Dedifferentiated amniotic fluid mesenchymal stem cell (primary cell): ENCODE data around the gene STPG4.
"Not testable (repeated sequence)": the region's sequence is repeated elsewhere in the genome, so short reads cannot be mapped to it uniquely, and the experiment has no call there.

Experiments
- DNase-seq: peaks from one replicate; pipeline ENCODE4 v3.0.0-alpha.2; 2016; ENCODE audit errors: extremely low spot score

The STPG4 gene

DNA sequence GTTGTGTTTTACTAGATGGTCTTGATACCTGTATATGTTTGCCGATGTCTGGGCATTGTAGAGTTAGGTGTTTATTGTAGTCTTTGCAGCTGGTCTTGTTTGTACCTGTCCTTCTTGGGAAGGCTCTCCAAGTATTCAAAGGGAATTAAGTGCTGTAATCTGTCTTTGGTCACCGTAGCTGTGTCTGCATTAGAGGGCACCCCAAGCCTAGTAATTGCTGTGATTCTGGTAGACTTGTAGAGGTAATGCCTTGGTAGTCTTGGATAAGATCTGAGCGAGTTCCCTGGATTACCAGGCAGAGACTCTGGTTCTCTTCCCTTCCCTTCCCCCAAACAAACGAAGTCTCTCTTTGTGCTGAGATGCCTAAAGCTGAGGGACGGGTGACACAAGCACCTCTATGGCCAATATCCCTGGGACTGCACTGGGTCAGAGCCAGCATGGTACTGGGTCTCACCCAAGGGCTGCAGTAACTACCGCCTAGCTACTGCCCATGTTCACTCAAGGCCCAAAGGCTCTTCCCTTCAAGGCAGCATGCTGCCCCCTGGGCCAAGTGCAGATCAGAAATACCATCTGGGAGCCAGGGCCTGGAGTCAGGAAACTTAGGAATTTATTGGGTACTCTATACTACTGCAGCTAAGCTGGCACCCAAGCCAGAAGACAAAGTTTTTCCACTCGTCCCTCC is 27.1 kb downstream of the STPG4 start:
- no peak for DNase-seq

DNA sequence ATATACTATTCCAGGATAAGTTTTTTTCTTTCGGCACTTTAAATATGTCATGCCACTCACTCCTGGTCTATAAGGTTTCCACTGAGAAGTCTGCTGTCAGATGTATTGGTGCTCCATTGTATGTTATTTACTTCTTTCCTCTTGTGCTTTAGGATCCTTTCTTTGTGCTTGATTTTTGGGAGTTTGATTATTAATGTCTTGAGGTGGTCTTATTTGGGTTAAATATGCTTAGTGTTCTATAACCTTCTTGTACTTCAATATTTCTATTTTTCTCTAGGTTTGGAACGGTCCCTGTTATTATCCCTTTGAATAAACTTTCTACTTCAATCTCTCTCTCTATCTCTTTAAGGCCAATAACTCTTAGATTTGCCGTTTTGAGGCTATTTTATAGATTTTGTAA is 28.3 kb downstream of the STPG4 start:
- DNase-seq, result no peak

DNA sequence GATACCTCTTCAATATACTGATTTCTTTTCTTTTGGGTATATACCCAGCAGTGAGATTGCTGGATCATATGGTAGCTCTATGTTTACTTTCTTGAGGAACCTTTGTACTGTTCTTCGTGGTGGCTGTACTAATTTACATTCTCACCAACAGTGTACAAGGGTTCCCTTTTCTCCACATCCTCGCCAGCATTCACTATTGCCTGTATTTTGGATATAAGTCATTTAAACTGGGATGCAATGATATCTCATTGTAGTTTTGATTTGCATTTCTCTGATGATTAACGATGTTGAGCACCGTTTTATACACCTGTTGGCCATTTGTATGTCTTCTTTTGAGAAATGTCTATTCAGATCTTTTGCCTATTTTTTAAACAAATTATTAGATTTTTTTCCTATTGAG is 30.4 kb downstream of the STPG4 start:
- not testable (repeated sequence) for DNase-seq

DNA sequence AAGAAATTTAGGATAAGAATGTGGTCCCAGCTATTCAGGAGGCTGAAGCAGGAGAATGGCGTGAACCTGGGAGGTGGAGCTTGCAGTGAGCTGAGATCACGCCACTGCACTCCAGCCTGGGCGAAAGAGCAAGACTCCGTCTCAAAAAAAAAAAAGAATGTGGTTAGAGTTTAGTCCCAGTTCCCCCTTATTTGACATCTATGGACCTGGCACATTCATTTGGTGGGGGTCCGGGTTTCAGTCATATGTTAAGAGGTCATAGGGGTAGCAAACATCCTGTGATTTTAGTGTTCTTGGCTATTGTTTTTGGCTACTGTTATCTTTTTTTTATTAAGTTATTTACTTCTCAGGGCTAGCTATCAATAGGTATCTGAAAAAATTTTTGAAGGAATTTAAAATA is 34.7 kb downstream of the STPG4 start:
- DNase-seq, result not testable (repeated sequence)

DNA sequence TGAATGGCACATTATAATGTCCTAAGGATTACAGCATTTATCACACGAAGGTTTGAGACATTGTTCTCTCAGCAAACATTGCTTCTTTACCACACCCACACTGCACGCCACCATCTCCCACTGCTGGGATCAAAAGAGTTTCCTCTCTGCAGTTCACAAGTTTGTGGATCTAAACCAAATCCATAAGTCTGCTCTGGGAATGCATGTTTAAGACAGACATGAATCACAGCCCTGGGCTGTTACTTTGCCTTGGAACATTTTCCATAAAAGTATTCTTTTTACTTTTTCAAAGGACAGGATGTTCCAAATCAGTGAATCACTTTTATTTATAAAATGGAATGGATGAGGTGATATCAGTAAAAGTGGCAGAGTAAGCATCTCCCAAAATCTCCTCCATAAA is 36.1 kb downstream of the STPG4 start:
- DNase-seq, result peak; percentile 57

DNA sequence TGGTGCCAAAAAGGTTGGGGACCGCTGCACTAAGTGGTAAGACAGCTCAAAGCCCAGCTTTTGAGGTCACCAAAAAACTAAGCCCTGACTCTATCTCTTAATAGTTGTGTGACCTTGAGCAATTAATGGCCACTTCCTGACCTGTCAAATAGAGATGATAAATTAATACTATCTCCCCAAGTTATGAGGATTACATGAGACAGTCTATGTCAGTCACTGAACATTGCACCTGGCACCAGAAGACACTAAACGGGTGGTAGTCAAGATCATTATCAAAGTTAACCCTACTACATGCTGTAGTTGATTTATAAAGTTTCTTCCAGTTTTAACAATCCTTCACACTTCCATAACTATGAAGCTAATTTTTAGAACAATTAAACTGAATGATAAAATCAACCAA is 36.5 kb downstream of the STPG4 start:
- DNase-seq, result no peak

DNA sequence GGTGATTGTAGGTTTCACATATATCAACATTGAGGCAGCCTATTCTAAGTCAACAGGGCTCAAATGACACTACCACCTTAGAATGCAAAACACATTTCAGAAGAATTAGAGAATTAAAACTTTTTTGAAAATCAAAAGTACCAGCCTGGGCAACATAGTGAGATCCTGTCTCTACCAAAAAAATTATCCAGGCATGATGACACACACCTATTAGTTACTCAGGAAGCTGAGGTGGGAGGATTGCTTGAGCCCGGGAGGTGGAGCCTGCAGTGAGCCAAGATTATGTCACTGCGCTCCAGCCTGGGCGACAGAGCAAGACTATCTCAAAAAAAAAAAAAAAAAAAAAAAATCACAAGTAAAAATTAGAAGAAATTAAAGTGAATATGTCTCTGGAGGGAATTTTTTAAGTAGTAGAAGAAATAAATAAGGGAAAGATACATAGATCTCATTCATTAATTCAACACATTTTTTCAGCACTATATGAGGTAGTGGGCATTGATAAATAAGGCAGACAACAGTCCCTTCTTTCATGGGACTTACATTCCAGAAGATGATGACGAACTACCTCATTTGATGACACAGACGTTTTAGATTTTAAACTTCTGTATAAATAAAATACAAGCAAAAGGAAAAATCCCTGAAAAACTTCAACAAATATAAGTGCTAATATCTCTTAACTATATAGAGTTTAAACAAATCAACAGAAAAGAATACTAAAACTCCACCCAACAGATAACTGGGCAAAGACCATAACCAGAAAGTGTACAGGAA is 42.3 kb downstream of the STPG4 start:
- DNase-seq, result no peak

DNA sequence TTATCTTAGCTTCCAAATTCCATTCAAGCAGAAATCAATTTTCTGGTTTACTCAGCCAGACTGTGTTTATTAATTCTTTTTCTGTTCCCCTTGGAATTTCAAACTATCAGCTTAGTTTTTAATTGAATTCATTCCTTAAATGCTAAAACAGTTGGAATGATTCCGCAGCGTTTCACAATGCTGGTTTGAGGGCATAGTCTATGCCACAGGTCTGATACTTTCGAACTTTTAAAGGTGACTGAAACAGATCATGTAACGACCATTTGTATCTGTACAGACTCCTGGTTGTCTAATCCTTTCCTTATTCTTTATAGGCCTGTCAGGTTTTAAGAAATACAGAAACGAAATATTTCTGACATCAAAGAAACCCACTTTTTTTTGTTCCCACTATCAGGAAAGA is 45.4 kb downstream of the STPG4 start:
- no peak for DNase-seq

DNA sequence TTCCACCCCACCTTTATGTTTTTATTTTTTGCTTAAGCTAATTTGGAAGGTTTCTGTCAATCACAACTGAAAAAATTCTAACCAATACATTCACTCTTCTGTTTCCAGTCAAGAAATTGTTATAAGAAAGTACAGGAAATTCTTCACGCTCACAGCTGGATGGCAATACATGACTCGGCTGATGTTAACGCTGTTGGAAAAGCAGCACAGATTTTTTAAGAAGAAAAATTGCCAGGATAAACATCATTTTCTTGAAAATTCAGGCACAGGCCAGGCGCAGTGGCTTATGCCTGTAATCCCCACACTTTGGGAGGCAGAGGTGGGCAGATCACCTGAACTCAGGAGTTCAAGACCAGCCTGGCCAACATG is 46.1 kb downstream of the STPG4 start:
- DNase-seq, result no peak

DNA sequence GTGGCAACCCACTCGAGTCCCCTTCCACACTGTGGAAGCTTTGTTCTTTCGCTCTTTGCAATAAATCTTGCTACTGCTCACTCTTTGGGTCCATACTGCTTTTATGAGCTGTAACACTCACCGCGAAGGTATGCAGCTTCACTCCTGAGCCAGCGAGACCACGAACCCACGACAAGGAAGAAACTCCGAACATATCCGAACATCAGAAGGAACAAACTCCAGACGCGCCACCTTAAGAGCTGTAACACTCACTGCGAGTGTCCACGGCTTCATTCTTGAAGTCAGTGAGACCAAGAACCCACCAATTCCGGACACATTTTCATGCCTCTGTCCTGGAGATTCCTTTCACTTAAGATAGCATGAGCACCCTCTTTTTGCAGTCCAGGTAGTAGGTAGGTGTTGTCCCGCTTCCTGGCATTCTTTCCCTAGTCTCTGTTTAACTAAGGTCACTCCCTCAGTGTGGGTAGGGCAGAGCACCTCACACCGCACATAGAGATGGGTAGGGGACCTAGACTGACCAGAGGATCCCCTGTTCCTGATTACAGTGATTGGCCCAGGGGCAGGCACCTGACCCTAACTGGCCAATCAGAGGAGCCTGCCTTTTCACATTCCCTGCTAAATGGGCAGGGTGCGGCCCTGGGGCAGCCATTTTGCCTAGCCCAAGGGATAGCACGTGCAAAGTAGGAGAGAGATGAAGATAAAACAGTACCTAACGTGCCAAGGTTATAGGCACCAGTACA is 46.7 kb downstream of the STPG4 start:
- not testable (repeated sequence) for DNase-seq

DNA sequence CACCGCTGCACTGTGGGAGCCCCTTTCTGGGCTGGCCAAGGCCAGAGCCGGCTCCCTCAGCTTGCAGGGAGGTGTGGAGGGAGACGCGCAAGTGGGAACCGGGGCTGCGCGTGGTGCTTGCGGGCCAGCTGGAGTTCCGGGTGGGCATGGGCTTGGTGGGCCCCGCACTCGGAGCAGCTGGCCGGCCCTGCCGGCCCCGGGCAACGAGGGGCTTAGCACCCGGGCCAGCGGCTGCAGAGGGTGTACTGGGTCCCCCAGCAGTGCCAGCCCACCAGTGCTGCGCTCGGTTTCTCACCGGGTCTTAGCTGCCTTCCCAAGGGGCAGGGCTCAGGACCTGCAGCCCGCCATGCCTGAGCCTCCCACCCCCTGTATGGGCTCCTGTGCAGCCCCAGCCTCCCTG is 47.9 kb downstream of the STPG4 start:
- not testable (repeated sequence) for DNase-seq

DNA sequence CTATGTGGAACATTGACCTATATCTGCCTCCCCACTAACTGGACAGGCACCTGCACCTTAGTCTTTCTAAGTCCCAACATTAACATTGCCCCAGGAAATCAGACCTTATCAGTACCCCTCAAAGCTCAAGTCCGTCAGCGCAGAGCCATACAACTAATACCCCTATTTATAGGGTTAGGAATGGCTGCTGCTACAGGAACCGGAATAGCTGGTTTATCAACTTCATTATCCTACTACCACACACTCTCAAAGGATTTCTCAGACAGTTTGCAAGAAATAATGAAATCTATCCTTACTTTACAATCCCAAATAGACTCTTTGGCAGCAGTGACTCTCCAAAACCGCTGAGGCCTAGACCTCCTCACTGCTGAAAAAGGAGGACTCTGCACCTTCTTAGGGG is 48.9 kb downstream of the STPG4 start:
- DNase-seq, result not testable (repeated sequence)

DNA sequence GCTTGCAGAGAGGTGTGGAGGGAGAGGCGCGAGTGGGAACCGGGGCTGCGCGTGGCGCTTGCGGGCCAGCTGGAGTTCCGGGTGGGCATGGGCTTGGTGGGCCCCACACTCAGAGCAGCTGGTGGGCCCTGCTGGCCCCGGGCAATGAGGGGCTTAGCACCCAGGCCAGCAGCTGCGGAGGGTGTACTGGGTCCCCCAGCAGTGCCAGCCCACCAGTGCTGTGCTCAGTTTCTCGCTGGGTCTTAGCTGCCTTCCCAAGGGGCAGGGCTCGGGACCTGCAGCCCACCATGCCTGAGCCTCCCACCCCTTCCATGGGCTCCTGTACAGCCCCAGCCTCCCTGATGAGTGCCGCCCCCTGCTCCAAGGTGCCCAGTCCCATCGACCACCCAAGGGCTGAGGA is 55.4 kb downstream of the STPG4 start:
- DNase-seq, result not testable (repeated sequence)

DNA sequence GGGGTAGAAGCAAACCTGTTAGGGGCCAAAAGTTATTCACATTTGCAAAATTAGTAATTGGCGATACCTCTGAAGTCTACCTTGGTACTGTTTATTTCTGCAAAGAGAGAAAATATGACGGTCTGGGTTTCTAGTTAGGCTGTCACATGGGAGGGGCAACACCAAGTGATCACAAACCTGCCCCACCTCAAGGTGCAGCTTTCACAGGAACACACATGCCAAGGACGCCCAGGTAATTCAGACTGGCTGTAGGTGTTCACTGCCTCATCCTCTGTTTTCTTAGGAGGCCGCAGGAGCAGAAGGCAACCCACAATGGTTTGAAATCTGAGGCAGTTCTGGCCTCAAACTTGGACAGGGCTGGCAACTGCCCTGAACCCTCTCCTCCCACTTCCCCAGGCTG is 56.2 kb downstream of the STPG4 start:
- no peak for DNase-seq

DNA sequence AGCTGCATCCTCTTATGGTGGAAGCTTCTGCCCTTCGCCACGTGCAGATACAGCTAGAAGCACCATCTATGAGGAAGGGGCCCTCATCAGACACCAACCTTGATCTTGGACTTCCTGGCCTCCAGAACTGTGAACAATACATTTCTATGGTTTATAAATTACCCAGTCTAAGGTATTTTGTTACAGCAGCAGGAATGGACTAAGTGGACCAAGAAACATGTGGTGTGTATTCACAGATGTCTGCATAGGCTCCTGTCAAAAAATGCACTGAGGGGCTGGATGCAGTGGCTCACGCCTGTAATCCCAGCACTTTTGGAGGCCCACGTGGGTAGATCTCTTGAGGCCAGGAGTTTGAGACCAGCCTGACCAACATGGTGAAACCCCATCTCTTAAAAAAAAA is 57.5 kb downstream of the STPG4 start:
- DNase-seq, result no peak

DNA sequence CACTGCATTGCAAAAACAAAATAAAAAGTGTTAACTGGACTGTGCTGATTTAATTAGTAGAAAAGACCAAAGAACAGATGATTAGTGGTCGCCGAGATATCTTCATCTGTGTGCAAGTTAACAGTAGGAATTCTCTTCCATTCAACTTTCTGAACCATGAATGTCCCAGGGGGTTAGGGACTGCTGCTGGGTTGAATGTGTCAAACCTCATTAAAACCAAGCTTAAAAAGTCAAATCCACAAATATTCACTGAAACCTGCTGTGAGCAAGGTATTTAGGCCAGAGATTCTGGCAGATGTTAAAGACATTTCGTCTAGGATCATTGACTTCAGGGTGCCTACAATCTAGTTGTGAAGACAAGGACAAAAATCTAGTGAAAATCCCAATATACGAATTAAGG is 58.7 kb downstream of the STPG4 start:
- no peak for DNase-seq

DNA sequence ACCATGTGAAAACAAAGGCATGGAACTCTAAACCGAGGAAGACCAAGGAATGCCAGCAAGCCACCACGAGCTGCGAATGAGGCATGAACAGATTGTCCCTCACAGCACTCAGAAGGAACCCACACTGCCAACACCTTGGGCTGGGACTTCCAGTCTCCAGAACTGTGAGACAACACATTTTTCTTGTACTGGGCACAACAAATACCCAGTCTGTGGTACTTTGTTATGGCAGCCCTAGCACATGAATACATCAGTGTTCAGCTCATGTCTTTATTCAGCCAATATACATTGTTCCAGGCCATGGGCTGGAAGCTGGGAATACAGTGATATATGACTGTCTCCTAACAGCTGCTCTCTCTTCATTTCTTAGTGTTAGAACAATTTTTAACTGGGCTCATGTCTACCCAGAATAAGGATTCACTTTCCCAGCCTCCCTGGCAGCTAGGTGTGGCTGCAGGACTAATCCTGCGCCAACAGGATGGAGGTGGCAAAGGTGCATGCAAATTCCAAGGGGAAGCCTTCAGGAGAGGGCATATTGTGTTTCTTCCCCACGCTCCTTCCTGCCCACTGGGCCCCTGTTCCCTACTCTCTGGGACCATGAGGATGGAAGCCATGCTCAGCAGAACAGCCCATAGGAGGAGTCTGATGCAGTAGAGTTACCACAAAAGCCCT is 59.6 kb downstream of the STPG4 start:
- DNase-seq, result no peak

DNA sequence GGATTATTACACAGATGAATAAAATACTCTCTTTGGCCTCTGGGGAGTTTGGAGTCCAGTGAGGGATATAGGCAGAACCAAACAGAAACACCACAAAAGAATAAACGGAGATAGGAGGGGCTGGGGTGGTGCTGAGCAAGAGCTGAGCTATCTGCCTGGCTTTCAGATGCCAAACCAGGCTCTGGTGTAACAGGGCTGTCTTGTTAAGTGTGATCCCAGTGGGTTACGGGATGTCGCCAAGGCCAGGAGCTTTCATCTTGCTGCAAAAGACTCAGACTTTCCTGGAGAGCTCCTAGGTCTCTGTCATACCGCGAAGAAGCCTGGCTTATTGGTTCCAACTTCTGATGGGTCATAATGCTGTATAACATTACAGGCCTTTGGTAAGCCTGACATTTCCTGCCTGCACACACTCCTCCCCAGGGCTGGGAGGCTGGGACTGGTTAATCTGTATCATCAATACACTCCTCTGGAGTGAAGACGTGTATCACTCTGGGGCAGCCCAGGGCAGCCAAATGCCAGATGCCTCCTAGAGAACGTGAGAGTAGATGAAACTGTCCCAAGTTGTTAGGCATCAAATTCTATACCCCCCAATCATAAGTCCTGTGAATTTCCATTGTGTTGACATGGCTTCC is 60.5 kb downstream of the STPG4 start:
- no peak for DNase-seq

DNA sequence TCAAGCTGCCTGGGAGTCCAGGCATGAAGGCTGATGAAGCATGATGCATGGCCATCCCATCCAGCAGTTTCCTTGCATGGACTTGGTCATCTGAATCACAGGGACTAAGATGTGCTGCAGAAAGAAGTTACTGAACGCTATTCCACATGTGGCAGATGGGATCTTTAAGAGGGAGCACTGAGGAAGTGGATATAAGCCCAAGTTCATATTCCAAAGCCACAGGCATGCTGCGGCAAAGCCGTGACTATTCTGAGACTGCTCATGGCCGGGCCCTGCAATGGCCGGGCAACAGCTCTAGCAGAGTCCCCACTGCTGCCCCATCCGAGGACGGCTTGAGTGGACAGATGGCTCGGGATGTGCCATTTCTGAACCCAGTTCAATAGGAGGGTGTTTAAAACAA is 61.5 kb downstream of the STPG4 start:
- DNase-seq, result no peak

DNA sequence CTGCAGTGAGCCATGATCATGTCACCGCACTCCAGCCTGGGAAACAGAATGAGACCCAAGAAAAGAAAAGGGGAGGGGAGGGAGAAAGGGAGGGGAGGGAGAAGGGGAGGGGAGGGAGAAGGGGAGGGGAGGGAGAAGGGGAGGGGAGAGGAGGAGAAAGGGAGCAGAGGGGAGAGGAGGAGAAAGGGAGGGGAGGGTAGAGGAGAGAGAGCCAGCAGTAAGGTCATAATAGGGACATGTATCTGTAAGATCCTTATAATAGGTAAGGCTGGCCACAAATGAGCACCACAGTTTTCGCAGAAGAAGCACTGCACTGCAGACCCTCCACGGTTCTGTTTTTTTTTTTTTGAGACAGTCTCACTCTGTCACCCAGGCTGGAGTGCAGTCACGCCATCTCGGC is 62.6 kb downstream of the STPG4 start:
- no peak for DNase-seq

DNA sequence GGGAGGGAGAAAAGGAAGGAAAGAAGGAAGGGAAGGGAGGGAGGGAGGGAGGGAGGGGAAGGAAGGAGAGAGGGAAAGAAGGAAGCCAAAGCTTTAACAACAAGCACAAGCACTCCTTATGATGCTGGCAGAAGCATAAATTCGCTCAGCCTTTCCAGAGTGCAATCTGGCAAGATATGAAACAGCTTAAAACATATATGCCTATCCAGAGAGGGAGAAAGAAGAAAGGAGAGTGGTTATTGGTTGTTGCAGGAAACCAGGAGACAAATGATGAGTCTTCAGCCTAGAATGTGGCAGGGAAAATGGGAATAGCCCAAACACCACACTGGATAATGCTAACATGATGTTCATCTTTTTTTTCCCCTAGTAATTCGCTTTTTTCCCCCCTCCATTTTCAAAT is 64.0 kb downstream of the STPG4 start:
- DNase-seq, result no peak

DNA sequence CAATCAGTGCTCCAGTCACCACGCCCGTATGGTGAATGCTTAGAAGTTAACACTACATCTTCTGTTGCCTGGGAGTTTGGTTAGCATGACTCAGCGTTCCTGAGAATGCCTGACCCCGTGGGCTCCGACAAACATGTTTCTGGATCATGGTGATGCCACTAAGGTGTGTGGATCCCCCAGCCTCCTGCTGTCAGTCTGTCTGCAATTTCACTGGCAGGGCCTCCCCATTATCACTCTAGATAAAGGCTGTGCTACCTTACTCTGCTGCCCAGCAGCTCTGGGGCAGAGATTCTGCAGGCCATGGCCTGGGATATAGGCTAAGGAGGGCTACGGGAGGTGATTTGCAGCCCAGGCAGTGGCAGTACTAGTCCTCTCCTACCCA is 66.0 kb downstream of the STPG4 start:
- no peak for DNase-seq
